ENCODE measurements around the gene PIM2.

Gene PIM2

DNA sequence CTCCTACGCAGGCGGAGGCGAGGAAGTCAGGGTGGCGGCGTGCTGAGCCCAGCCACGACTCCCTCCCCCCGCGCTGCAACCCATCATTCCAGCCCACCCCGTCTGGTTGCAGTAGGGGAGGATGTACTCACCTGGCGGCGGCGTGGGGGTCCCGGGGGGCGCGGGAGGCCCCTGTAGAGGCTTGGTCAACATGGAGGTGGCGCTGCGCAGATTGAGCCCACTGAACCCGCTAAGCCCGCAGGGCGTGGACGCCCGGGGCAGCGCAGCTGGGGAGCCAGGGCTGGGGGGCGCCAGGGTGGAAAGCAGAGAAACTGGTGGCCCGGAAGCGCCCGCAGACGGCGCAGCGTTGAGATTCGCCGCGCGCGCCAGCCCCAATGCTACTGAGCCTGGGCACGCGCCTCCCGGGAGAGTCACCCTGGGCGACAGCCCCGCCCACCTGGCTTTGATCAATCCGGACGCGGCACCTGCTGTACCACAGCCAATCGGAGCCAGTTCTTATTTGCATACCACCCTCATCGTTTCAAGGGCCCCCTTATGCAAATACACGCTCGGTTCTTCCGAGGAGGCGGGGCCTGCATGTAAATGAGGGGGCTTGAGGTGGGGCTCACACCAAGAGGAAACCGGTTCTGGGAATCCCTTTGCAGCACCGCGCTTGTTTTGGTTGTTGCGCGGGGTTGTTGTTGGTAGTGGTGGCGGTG is at the start of gene PIM2:
Gene PIM2, minus strand, starts transcription at position 382 of the 698 bp plus-strand sequence. Its CDS starts 190 bp downstream, at position 192.
- DNase-seq (ENCODE audit: low spot score), result peak; percentile 89

DNA sequence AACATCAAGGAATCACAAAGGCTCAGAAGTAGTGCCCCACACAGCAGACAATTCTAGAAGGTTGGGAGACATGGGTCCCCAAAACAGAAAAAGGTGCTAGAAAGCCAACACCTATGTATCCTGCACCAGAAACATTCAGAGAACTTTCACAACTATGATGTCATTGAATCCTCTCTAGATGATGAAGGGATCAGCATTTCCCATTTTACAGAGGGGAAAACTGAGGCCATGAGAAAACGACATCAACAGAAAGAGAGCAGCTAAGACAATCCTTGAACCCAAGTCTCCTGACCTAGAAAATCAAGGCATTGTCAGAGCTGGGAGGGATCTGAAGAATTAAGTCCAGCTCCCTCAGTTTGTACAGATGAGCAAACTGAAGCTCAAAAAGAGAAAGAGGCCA is 49.6 kb upstream of the PIM2 start:
- DNase-seq (ENCODE audit: low spot score), result no peak

DNA sequence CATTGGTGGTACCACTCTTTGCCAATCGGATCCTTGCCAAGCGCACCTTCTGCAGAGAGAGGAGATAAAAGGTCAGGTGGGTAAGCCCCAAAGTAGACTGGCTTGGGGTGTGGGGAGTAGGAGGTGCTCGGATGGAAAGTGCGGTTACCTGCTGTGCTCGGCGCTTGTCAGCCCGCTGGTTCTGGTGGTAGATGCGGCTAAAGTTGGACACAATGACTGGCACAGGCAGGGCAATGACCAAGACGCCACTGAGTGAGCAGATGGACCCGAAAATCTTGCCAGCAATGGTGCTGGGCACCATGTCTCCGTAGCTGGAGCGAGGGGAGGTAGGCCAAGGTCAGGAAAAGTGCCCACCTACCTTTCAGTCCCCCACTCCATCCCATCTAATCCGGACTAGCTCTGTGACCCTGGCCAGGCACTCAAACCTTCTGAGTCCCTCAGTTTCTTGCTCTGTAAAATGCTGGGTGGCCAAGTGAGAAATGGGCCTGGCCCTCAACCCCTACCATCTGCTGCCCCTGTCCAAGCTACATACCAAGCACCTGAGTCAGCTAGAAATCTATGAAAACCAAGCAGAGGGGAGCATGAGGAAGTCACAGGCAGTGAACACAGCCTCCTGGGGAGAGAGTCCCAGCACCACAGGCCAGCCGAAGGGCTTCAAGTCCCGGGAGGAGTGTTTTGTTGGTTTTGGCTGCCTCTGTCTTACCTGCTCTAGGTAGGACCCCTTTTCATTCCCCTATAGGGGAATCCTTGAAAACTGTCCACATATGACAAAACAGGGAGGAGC is 48.2 kb upstream of the PIM2 start:
- no peak for DNase-seq (ENCODE audit: low spot score)

DNA sequence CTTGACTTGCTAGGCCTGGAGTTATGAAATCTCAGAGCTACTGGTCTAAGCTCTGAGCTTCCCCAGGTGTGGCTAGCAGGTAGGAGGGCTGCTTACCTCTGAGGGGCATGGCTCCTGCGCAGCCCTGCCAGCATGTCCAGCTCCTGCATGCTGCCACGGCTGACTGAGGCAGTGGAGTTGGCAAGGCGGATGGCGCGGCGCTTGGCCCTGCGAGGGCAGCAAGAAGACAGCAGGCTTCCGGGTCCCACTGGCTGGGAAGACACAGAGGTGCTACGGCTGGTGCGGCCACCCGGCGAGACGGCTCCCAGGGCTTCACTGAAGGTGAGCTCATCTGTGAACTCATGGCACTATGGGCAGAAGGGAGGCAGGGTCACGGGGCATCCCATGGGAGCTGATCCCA is 47.1 kb upstream of the PIM2 start:
- DNase-seq (ENCODE audit: low spot score), result no peak

DNA sequence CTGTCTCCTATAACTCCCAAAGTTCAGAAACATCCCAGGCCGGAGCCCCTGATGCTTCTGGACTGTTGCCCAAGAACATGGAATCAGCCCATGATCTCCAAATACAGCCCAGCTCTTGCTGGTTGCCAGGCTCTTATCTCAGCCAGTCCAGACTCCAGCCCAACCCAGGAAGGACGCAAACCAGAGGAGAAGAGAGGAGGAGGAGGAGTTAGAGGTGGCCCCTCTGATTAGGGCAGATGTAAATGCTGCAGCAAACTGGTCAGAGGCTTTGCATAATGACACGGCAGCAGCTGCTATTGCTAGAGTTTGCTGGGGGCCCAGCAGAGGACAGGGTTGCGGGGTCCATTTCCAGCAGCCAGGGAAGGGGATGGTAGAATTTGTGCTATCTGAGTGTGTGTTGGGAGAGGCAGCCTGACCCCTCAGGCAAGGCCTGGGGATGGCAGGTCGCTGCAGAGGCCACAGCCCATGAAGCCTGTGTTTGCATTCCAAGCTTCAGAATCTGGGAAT is 42.8 kb upstream of the PIM2 start:
- no peak for DNase-seq (ENCODE audit: low spot score)

DNA sequence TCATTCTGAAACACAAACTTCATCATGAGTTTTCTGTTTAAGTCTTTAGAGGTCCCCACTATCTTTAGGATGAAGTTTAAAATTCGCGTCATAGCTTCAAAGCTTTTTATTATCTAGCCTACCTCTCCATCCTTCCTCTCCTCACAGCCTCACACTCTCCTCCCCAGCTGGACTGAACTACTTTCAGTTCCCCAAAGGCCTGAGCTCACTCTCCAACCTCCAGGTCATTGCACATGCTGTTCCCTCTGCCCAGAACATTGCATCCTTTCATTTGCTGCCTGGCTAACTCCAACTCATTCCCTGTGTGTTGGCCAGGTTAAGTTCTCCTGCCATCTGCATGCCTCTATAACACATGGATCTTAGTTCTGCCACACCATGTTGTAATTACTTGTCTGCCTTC is 41.5 kb upstream of the PIM2 start:
- DNase-seq (ENCODE audit: low spot score), result no peak

DNA sequence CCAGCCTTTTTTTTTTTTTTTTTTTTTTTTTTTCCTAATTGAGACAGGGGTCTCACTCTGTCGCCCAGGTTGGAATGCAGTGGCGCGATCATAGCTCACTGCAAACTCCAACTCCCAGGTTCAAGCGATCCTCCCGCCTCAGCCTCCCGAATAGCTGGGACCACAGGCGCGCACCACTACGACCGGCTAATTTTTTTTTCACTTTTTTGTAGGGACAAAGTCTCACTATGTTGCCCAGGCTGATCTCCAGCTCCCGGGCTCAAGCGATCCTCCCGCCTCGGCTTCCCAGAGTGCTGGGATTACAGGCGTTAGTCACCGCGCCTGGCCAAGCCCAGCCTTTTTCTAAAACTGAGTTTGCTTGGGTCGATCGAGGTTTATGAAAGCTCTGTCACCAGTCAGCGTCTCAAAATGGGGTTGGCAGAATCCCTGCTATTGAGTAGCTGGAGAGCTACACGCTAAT is 39.8 kb upstream of the PIM2 start:
- peak; percentile 39 for DNase-seq (ENCODE audit: low spot score)

DNA sequence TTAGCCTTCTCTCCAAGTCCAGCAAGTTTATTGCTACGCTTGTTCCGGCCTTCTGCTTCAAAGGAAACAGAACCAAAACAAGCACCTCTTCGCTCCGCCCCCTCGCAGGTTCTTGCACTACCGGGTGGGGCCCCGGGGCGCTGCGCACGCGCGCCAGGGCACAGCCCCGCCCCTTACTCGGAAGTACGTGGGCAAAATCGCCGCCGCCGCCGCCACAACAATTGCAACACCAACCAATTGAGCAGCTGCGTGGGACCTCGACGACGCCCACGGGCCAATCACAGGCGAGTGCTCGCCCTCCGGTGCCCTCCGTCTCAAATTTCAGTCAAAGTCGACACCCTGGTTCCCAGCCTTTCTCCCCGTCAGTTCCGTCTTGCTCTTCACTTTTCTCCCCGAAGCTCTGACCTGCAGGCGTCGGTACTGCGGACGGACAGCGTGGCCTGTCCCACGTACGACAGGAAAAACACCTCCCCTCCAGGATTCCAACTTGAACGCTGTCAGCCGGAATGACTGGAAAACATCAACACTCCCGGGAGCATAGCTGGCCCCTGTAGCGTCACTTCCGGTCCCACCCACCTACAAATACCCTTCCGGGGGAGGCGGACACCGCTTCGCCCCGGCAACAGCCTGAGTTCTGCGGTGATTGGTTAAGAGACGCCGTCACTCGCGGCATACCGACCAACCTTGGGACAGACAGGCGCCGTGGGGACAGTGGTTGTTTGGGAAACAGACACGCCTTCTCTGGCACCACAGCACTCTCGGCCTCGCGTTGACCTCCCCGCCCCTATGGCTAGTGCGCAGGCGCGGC is 39.2 kb upstream of the PIM2 start:
- DNase-seq (ENCODE audit: low spot score), result peak; percentile 97

DNA sequence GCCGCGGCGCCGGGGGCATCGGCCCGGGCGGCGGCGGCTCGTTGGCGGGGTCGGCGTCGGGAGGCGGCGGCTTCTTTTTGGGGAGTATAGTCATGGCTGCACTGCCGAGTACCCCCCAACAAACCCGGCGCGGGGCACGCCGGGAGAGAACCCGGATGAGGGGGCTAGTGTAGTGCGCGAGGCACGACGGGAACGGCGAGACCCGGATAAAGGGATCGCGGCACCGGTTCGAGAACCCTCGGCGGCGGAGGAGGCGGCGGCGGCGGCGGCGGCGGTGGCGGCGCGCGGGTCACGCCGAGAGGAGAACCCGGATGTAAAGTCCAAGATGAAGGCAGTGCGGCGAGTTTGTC is 38.6 kb upstream of the PIM2 start, which contains the start of gene OTUD5:
Gene OTUD5, minus strand, starts transcription at position 131 of the 350 bp plus-strand sequence. Its CDS starts 37 bp downstream, at position 94.
- DNase-seq (ENCODE audit: low spot score), result peak; percentile 81

DNA sequence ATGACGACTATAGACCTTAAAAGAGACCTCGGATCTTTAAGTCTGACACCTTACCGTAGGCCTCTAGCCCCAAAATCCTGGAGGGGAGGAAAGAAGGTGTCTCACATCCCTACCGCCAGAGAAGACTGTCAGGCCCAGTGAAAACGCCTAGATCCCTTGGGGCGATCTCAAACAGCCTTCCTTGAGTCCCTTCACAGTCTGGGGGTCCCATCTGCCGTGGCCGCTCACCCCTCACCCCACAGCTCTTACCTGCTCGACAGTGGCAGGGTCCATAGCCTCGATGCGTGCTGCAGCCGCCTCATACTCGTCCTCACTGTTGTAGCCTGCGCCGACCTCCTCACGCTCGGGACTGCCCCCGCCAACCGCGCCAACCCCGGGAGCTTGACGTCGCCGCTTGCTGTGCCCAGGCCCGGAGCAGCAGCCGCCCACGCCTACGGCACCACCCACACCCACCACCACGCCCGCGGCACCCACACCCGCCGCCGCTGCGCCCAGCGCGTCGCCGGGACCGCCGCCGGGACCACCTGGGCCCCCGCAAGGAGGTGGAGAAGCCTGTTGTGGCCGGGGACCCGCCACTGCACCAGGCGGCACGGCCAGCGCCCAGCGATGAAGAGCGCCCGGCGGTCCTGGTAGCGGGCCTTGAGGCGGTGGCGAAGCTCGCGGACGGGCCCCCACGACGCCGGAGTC is 38.0 kb upstream of the PIM2 start:
- DNase-seq (ENCODE audit: low spot score), result peak; percentile 35

DNA sequence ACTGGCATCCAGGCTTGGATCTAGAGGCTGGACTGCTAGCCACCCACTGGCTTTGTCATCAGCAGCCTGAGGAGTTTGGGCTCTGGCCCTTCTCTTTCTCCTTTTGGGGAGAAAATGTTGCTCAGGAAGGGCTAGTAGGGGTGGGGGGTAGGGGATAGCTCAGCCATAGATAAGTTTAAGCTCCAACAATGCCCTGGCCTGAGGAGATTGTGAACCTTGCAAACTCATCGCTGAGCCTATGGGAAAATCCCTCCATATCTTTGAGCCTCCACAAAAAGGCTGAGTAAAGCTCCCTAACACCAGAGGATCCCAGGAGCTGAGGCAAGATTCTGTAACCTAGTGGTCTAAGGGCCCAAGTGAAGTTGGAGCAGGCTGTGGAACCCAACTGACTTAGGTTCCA is 29.8 kb upstream of the PIM2 start:
- no peak for DNase-seq (ENCODE audit: low spot score)

DNA sequence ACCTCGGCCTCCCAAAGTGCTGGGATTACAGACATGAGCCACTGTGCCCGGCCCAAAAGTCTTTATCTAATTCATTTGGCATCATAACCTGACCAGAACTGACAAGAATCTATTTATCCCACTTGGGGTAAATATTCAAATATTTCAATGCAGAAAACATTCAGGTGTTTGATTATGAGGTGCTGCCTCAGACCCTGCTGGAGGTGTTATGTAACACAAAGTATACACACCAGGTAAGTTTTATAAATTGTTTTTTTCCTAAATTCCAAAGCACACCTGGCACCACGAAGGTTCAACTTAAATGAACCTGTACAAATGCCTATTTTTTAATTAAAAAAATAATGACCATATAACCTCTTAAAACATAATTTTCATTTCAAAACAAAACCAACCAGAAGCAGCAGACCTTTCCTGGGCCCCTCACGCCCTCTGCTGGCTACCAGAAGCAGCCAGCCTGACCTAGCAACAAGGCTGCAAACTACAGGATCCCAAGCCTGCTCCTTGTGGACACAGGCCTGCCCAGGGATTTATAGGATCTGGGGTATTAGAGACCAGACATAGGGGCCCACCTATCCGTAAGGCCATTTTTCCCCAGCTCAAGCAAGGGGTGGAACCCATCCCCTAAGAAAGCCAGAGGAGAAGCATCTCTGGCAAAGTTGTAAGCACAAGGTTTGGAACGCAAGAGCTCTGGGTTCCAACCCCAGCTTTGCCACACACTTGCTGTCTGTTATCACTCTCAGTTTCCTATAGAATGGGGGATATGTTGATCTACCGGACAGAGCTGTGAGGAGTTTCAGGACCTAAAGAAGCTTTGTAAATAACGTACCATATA is 26.9 kb upstream of the PIM2 start:
- DNase-seq (ENCODE audit: low spot score), result peak; percentile 55

DNA sequence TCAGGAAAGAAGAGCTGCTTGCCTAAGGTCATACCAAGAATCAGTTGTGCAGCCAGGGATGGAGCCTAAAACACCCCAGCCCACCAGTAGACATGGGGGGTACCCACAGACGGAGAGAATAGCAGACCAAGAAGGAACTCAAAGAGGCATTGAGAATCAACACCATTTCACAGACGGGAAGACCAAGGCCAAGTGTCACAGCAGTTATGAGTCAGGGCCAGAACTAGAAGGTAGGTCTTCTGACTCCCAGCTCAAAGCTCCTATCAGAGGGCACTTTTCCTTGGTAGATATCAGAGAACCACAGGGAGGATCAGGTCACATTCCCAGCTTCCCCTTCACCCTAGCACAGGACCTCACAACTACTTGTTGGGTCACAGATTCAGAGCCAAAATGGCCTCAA is 24.1 kb upstream of the PIM2 start:
- no peak for DNase-seq (ENCODE audit: low spot score)

DNA sequence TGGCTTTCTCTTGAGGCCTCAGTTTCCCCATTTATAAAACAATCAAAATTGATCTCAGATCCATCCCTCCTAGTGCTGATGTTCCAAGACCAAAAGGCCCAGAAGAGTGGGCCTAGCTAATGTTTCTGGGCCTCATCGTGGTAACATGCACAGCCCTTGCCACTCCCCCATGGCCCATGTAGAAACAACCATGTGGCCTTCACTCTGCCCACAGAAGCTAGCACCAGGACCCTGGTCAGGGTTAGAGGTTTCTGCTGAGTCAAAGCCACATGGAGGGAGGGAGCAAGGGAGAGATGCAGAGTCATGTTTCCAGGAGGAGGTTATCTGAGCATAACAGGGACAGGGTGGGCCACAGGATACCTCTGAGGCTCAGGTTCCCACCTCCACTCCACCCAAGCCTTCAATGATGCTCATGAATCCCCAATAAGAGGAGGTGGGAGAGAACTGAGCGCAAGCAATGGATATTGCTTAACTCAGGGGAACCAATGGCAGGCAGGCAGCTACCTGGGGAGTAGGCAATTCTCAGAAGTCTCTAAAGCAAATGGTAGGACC is 21.7 kb upstream of the PIM2 start:
- DNase-seq (ENCODE audit: low spot score), result no peak

DNA sequence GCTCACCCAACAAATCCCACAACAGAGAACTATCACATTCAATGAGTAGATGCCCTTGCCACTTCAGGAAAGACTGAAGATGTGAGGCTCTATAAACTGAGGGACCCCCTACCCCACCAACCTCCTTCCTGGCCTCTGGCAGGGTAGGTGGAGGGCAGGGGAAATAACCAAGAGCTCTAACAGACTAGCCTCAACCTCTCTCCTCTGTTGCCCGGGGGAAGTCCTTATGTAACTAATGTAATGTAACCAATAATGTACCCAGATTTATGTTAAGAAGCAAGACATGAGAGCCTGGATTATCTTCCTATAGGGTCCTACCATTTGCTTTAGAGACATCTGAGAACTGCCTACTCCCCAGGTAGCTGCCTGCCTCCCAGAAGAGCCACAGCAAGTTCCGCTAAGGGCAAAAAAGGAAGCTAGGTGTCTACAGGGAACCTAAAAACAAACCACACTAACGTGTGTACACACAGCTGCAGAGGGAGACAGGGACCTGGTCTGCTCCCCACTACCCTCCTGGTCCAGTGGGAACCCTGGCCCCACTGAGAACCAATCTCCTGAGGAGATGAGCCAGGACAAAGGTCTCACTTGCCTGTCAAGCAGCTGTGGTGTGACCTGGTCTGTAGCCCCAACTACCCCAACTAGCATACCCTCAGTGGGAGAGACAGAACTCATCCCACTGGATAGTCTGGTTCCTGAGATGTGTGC is 20.9 kb upstream of the PIM2 start:
- DNase-seq (ENCODE audit: low spot score), result no peak

DNA sequence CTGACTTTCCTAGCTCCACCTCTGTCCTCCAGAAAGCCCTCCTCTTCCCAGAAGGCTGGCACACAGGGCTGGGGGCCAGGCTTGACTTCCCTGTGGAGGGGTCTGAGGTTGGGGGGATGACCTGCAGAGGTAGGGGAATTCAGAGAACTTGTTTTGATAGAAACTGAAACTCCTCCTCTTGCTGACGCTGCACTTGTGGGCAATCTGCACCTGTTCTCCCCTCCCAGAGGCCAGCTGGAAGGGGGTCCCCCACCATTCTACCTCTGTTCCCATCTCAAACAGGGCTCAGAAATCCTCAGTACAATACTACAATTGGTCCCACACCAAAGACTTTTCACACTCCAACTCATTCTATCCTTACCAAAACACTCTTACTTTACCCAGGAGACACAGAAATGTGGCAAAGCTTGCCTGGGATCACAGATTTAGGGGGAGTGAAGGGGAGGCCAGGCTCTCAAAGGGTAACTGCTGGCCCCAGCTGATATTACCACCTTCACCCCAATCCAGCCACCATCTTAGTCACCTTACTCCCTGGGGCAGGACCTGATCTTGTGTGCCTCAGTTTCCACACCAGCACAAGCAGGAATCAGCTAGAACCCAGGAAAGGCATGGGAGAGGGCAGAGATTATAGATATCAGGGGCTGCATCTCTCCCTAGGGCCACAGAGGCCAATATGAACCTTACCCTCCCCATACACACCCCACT is 20.0 kb upstream of the PIM2 start:
- no peak for DNase-seq (ENCODE audit: low spot score)

DNA sequence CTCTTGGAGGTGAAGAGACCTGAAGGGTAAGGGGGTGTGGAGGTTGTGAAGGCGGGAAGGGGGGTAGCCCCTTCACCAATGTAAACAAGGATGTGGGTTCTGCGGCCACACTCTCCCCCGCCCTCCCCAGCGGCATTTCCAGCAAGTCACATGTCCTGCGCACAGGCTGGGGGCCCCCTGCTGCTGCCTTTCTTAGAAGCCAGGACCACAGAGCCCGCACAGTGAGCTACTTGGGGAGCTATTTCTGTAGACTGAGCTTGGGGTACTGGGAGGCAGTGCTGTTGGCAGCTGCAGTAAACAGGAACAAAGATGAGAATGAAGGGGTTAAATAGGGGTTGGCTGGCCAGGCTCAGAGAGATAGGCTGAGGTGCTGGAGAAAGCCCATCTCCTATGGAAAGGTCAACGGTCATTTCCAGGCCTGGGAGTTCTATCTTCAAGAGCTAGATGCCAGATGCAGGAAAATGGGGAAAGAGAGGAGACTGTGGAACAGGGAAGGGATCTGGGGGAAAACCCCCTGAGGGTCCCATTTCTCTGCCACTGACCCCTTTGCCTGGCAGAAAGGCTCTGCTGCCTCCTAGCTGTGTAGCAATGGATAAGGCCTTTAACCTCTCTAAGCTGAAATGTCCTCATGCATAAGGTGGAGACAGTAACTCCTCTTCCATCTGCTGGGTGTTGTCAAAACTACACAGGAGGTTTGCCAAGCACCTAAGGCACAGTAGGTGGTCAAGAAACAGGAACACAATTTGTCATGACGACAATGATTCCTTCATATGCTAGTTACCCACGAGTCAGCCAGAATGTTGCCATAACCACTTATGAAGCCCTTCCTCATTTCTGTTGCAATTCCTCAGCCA is 18.5 kb upstream of the PIM2 start:
- DNase-seq (ENCODE audit: low spot score), result no peak

DNA sequence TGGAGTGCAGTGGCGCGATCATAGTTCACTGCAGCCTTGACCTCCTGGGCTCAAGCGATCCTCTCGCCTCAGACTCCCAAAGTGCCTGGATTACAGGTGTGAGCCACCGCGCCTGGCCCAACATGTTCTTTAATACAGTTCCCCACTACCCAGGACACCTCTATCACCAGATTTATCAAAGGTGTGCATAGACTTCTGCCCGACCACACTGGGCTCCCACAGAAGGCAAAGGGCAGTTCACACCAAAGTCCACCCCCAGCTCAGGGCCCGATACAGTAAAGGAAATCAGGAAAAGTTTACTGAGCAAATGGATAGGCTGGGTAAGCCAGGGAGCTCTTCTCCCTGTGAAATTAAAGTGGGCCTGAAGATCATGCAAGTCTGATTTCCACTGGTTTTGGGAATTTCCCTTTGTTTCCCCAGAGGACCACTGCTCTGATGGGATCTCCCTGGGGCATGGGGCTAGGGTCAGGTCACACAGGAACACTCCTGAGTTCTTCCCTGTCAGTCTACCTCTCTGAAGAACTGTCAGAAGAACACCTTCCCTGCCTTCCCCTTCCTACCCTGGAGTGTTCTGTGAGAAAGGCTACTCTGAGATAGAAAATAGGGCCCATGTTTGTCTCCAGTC is 17.7 kb upstream of the PIM2 start:
- DNase-seq (ENCODE audit: low spot score), result no peak

Data from HuH-7.5 (cell line).